Thyroid gland (tissue), 4 donors: ENCODE results near the gene PARD3. TPM values are rescaled to one million over a fixed set of nuclear protein-coding genes. Genes with fewer than 3 reads are reported as not detected.

Experiments used
- DNase-seq, 2 donors: peaks; one replicate each; pipeline ENCODE4 v3.0.0-alpha.2; 2019
- H3K27ac ChIP-seq, 3 donors: fragments of 200-600 bp; sonication (generic); 1 replicate in 2 of 3; 2 replicates in 1 of 3; pipeline ENCODE4 v1.5.1; 2016 to 2019; ENCODE audit warnings: mild to moderate bottlenecking in 1 of 3, moderate library complexity in 1 of 3
- H3K27me3 ChIP-seq: fragments of 200-600 bp; sonication (generic); one replicate; pipeline ENCODE4 v1.5.1; 2019
- H3K36me3 ChIP-seq, 2 donors: fragments of 200-600 bp; sonication (generic); one replicate each; pipeline ENCODE4 v1.5.1; 2016 to 2019
- H3K4me1 ChIP-seq, 2 donors: fragments of 200-600 bp; sonication (generic); one replicate each; pipeline ENCODE4 v1.5.1; 2017 to 2019
- H3K4me3 ChIP-seq, 3 donors: fragments of 200-600 bp; sonication (generic); replicated peaks in 1 of 3; 1 replicate in 2 of 3; 2 replicates in 1 of 3; pipeline ENCODE4 v1.5.1; 2016; ENCODE audit warnings: mild to moderate bottlenecking in 1 of 3
- H3K9me3 ChIP-seq: fragments of 200-600 bp; sonication (generic); one replicate; pipeline ENCODE4 v1.5.1; 2017
- POLR2A ChIP-seq, 2 donors: fragments of 450-650 bp; IDR thresholded peaks; one replicate each; pipeline ENCODE4 v1.6.1; 2017; ENCODE audit warnings: antibody characterized with exemption in 2 of 2, mild to moderate bottlenecking in 2 of 2, moderate library complexity in 1 of 2
- WGBS, 2 donors: methylation state at CpG; one replicate each; pipeline ENCODE4 v1.1.5; 2017; 5-methylcytosine and 5-hydroxymethylcytosine counted together
- intact Hi-C: fragments of 100-400 bp; cut with DNase I; formaldehyde crosslinking; loops from one replicate; pipeline ENCODE4 v1.15.1; 2023
- total RNA-seq, 4 donors: library from RNA; depleted of rRNA; stranded (reverse); fragments of >200 nt; gene quantifications; one replicate each; pipeline ENCODE4 v1.2.3, GENCODE V29; 2016
- TF ChIP-seq, protein P1 (sequence below), 6 experiments: fragments of 200-600 bp in 3 of 6; fragments of 450-650 bp in 3 of 6; sonication (generic) in 3 of 6; IDR thresholded peaks; one replicate each; pipeline ENCODE4 v1.5.1; 2016 to 2019; ENCODE audit warnings: antibody characterized with exemption in 6 of 6, mild to moderate bottlenecking in 2 of 6, inconsistent platforms in 1 of 6, moderate library complexity in 1 of 6

Gene PARD3
- total RNA-seq, 4 donors from 2014 or later: 48.6 to 88.4 (median 57.7) TPM

DNA sequence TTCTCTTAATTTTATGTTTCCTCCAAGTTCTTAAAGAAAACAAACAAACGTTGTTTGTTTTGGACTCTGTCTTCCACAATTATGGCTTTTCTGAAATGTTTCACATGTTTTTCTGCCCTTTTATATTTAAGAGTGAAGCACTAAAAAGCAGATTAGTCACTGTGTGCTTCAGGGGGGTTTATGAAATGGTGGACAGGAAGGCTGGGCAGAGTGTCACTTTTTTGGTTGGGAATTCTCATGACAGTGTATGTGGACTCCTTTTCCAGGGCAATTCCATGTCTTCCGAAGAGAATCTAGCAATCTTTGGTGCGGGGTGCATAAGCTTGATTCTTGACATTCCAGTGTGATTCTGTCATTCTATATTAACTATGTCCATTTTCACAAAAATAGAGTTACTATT is 669.4 kb downstream of the PARD3 start:
- TF ChIP-seq, protein P1, sequence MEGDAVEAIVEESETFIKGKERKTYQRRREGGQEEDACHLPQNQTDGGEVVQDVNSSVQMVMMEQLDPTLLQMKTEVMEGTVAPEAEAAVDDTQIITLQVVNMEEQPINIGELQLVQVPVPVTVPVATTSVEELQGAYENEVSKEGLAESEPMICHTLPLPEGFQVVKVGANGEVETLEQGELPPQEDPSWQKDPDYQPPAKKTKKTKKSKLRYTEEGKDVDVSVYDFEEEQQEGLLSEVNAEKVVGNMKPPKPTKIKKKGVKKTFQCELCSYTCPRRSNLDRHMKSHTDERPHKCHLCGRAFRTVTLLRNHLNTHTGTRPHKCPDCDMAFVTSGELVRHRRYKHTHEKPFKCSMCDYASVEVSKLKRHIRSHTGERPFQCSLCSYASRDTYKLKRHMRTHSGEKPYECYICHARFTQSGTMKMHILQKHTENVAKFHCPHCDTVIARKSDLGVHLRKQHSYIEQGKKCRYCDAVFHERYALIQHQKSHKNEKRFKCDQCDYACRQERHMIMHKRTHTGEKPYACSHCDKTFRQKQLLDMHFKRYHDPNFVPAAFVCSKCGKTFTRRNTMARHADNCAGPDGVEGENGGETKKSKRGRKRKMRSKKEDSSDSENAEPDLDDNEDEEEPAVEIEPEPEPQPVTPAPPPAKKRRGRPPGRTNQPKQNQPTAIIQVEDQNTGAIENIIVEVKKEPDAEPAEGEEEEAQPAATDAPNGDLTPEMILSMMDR (IDR thresholded peaks at IDR 0.05): no peak
- TF ChIP-seq POLR2A (IDR thresholded peaks at IDR 0.05): no peak
- Histone ChIP-seq H3K27ac (no peak overlapping the region), H3K4me1 (no peaks in the 10 kb centered on the region), H3K9me3 (no peaks in the 10 kb centered on the region), H3K36me3 (no peaks in the 10 kb centered on the region), H3K27me3 (no peaks in the 10 kb centered on the region), H3K4me3 (no peak overlapping the region)
- 80 to 83% methylated on average over 3 of the region's 3 CpGs for WGBS, 2 donors
- intact Hi-C loops: no loop called here
- DNase-seq: no peak

DNA sequence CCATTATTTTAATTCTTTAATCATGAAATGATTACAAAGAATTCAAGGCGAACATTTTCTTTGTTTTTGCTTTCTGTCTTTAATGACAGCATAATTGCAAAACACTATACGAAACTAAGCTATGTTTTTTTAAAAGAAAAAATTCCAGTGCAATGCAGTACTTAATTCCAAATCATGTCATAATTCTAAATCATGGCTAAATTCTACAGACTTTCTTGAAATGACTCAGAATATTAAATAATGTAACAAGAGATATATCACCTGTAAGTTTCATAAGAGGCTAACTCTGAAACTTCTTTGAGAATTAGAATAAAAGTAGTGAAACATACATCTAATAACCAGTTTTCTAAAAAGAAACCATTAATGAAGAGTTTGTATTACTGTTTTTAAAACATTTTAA is 671.6 kb downstream of the PARD3 start:
- intact Hi-C loops: no loop called here
- TF ChIP-seq POLR2A (IDR thresholded peaks at IDR 0.05): no peak
- TF ChIP-seq, protein P1 (IDR thresholded peaks at IDR 0.05): no peak

DNA sequence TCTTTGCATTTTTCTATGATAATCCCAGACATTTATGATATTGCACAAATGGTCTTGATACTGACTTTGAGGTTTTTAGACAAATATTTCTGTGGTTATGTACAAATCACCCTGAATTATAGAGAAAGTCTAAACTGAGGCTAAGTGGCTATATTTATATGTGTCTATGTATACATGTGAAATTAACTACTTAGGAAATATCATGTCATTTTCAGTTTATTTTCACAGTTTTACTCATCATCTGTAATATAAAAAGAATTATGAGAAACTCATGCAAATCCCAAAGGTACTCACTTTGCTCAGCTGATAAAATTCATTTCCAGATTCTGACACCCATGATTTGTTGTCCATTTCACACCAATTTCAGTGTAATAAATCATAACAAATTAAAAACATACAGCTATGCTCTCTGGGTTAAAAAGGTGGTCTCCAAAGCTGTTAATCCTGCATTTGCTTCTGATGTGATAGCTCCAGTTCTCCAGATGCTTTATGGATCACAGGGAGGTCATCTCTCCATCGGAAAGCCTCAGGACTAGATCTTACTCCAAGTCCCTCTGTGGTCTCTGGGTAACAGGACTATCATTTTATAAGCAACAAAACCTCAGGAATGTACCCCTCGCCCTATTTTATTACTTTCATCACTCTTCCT is 673.9 kb downstream of the PARD3 start:
- 82 to 91% methylated on average over 2 of the region's 2 CpGs for WGBS, 2 donors
- Histone ChIP-seq H3K4me3 (no peak overlapping the region), H3K27me3 (no peaks in the 10 kb centered on the region), H3K4me1 (no peaks in the 10 kb centered on the region), H3K9me3 (no peaks in the 10 kb centered on the region), H3K36me3 (no peaks in the 10 kb centered on the region), H3K27ac (no peak overlapping the region)
- intact Hi-C loops: no loop called here
- TF ChIP-seq, protein P1 (IDR thresholded peaks at IDR 0.05): no peak
- no peak for TF ChIP-seq POLR2A (IDR thresholded peaks at IDR 0.05)
- no peak for DNase-seq

More for the DNA sequence above, 671.6 kb downstream of the PARD3 start:
- Histone ChIP-seq H3K9me3 (no peaks in the 10 kb centered on the region), H3K27ac (no peak overlapping the region), H3K27me3 (no peaks in the 10 kb centered on the region), H3K4me1 (no peaks in the 10 kb centered on the region), H3K4me3 (no peak overlapping the region), H3K36me3 (no peaks in the 10 kb centered on the region)
- WGBS, 2 donors: 92 to 93% methylated on average over 2 of the region's 2 CpGs
- DNase-seq: no peak

DNA sequence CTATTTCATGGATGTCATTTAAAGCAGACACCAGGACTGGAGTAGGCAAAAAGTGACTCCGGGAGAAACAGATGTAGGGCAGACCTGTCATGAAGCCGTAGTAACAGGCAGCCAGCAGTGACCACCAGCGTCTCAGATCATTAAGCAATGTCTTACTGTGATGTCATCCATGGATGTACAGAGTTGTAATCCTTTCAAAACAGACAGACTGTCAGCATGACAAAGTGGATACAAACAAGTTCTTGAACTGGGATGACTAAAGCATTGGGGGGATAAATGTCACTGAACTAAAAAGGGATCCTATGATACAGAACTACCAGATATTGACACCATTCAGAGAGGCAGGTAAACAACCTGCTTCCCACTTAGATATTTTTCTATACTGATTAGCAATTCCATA is 675.5 kb downstream of the PARD3 start:
- Histone ChIP-seq H3K9me3 (no peaks in the 10 kb centered on the region), H3K4me1 (no peaks in the 10 kb centered on the region), H3K4me3 (no peak overlapping the region), H3K27me3 (no peaks in the 10 kb centered on the region), H3K27ac (no peak overlapping the region), H3K36me3 (no peaks in the 10 kb centered on the region)
- intact Hi-C loops: no loop called here
- no peak for DNase-seq
- TF ChIP-seq, protein P1 (IDR thresholded peaks at IDR 0.05): no peak
- no peak for TF ChIP-seq POLR2A (IDR thresholded peaks at IDR 0.05)
- WGBS, 2 donors: 77 to 78% methylated on average over 3 of the region's 3 CpGs

DNA sequence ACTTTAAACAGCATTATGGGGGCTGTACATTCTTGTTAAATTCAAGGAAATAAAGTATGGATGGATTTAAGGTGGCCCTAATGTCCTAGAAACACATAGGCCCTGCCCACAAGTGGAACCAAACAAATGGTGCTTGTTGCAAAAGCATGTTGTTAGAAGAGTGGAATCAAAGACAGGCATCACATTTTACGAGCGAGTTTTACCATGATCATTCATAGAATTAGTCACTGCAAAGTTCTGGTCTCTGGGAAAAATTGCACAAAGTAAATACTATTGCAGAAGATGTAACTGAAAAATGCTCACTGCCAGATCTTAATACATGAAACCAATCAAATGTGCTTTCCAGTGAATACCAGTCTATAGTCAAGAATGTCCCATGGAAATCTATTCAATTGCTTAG is 677.1 kb downstream of the PARD3 start:
- TF ChIP-seq, protein P1 (IDR thresholded peaks at IDR 0.05): no peak
- TF ChIP-seq POLR2A (IDR thresholded peaks at IDR 0.05): no peak
- Histone ChIP-seq H3K4me1 (no peaks in the 10 kb centered on the region), H3K27me3 (no peaks in the 10 kb centered on the region), H3K4me3 (no peak overlapping the region), H3K9me3 (no peaks in the 10 kb centered on the region), H3K27ac (no peak overlapping the region), H3K36me3 (no peaks in the 10 kb centered on the region)
- intact Hi-C loops: no loop called here
- DNase-seq: no peak
- 93 to 96% methylated on average over 2 of the region's 2 CpGs for whole genome bisulfite sequencing, 2 donors
